ENCODE results near the gene OAS2.

The OAS2 gene

DNA sequence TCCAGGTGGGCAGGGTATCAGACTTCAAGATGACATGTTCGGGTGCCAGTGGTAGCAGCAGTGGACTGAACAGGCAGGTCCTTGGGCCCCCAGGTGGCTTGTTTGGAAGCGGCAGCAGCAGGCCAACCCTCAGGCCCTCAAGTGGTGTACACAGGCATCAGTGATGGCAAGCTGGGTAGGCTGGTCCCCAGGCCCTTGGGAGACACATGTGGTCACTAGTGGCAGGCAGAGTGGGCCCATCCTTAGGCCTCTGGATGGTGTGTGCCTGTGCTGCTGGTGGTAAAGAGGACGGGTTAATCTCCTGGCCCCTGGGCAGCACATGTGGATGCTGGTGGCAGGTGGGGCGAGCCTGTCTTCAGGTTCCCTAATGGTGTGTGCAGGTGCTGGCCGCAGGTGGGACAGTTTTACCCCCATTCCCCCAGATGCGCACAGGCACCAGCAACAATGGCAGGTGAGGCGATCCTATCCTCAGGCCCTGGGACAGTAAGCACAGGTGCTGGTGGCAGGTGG lies 8.0 kb downstream of the OAS2 start:
- DNase-seq, result no peak

DNA sequence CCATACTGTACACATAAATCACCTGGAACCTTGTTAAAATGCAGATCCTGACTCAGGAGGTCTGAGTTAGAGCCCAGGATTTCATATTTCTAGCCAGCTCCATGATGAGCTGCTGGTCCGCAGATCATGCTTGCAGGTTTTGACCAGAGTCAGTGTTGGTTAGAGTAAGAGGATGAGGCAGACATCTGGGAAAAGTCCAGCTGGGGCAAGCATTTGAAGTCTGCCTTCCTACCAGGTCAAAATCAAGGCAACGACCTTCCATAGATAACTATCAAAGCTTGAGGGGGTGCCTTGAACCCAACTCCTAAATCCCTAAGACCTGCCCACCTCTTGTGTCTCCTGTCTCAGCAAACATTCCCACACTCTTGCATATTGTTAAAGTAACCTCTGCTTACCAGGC lies 9.2 kb downstream of the OAS2 start:
- no peak for DNase-seq

DNA sequence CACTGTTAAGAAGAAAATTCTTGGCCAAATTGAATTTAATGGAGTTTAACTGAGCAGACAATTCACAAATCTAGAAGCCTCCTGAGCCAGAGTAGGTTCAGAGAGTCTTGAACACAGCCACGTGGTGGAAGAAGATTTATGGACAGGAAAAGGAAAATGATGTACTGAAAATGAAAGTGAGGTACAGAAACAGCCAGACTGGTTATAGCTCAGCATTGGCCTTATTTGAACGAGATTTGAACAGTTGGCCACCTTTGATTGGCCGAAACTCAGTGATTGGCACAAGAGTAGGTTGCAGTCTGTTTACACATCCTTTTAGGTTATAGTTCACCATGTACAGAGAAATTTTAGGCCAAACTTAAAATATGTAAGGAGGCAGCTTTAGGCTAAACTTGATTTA lies 9.9 kb downstream of the OAS2 start:
- DNase-seq, result peak; percentile 35 to 73 (median 52)

DNA sequence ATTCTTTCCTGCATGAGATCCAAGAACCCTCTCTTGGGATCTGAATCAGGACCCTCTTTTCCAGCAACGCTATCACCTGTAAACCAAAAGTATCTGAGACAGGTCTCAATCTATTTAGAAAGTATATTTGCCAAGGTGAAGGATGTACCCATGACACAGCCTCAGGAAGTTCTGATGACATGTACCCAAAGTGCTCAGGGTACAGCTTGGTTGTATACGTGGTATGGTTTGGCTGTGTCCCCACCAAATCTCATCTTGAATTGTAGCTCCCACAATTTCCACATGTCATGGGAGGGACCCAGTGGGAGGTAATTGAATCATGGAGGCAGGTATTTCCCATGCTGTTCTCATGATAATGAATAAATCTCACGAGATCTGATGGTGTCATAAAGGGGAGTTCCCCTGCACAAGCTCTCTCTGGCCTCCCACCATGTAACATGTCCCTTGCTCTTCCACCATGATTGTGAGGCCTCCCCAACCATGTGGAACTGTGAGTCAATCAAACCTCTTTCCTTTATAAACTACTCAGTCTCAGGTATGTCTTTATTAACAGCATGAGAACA lies 10.6 kb downstream of the OAS2 start:
- peak; percentile 82 to 92 (median 83) for DNase-seq

DNA sequence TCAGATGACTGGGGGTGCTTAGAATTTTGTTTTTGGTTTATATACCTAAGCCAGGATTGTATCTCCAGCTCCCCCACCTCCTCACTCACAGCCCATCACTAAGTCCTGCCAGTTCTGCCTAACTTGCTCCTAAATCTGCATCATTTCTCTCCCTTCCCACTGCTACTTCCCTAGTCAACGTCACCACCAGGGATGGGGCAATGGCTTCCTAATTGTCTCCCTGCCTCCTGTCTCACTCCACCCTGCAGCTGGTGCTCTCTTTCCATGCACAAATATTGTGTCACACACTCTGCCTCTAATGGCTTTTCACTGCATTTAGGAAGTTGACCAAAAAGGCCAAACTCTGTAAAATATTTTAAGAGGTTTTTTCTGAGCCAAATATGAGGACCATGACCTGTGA lies 11.5 kb downstream of the OAS2 start:
- peak; percentile 55 to 67 (median 57) for DNase-seq

DNA sequence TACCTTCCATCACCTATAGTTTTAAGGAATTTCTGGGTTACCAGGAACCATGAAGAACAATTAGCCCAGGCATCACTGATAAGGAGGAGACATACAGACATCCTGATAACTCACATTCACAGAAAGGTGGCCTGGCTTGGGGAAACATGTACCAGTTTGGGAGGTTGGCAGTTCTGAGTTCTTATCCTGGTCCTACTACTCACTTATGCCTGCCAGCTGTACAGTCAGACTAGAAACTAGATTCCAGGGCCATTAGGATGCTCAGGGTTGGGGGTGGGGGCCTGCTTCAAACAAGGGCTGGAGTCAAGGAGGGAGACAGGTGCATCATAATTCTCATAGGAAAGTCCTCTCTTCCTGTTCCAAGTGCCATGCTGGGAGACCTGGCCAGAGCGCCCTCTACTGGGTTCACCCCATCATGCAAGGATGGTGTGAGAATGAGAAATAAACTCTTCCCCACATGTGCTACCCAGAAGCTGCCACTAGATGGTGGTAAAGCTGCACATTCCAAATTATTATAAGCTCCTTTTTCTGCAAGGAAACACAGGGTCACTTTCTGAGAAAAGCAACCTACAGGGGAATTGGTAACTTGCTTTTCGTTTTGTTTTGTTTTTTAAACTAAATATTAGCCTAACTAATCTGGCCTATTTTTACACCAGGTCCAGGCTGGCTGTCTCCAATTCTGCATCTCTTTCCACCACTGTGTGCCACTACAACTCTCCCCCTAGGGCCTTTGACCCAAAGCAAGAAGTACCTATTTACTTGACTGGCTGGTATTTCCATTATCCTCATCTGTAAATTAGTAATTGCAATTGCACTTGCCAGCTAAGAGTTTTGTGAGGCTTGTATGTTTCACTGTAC lies 14.5 kb downstream of the OAS2 start:
- peak; percentile 79 to 84 (median 82) for DNase-seq

DNA sequence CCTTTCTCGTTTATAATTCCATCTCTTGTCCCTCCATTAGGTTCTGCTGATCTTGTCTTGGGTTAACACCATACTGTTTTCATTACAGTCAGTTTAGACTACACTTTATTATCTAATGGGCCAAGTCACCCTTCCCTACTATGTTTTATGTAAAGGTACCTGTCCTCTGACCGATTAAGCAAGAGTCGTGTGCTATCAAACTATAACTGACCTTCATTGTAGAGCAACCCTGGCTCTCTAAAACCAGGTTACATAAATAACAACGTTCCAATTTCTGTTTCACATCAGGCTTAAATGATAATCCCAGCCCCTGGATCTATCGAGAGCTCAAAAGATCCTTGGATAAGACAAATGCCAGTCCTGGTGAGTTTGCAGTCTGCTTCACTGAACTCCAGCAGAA lies 16.7 kb downstream of the OAS2 start:
- no peak for DNase-seq

DNA sequence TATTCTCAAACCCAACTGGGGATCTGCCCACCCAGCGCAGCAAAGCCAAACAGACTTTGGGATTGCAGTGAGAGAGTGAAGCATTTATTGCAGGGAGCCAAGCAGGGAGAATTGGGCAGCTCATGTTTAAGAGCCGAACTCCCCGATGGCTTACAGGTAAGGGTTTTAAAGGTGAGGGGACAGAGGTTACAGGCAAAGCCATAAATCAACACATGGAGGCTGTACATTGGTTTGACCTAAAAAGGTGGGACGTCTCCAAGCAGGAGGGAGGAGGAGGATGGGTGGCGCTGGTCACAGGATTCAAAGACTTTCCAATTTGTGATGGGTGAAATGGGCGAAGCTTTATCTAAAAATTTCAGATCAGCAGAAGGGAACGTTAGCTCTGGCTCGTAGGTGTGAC lies 18.2 kb downstream of the OAS2 start:
- DNase-seq, result no peak

DNA sequence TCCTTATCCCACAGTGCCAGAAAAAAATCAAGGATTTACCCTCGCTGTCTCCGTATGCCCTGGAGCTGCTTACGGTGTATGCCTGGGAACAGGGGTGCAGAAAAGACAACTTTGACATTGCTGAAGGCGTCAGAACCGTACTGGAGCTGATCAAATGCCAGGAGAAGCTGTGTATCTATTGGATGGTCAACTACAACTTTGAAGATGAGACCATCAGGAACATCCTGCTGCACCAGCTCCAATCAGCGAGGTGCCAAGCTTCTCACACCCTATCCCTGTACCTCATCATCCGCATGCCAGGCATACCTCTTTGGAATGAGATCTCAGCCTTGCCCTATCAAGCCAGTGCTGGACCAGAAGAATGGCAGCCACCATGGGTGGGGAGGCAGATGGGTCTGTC lies 19.2 kb downstream of the OAS2 start:
- no peak for DNase-seq

DNA sequence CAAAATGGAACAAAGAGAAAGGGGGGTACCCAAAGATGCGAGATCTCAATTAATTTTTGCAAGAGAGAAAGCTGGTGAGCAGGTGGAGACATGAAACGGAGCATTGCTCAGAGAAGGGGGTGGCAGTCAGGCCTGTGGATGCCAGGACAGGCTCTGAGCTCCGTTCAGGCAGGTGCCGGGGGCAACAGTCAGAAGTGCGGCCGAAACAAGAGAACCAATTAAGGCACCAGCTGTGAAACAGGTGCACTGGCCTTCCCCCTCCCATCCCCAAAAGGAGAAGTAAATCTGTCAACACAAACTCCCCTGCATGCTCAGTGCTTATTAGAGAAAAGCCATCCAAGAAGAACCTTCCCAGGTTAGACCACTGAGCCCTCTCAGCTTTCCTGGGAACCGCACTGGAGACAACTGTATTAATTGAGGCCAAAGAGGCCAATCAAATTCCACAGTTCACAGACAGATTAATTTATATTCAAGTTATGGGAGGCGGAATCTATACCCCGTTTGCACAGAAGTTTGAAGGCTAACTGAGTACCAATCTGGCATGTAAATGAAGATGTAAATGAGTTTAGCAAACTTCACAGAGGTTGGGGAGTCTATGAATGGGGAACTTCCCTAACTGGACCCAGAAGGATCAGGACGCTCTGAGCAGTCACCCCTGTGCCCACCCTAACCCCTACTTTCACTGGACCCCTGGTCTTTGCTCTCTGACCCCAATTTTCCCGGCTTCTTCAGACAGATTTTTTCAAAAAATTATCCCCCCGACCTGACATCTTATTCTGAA lies 20.9 kb downstream of the OAS2 start:
- no peak for DNase-seq

DNA sequence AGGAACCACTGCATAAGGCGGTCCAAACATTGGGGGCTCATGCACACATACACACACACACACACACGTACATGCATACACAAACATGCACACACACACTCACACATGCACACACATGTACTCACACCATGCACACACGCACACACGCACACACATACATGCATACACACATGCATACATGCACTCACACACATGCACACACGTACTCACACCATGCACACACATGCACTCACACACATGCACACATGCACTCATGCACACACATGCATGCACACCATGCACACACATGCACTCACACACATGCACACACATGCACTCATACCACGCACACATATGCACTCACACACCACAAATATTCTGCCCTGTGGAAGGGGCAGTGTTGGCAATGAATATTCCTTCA lies 22.1 kb downstream of the OAS2 start:
- no peak for DNase-seq

DNA sequence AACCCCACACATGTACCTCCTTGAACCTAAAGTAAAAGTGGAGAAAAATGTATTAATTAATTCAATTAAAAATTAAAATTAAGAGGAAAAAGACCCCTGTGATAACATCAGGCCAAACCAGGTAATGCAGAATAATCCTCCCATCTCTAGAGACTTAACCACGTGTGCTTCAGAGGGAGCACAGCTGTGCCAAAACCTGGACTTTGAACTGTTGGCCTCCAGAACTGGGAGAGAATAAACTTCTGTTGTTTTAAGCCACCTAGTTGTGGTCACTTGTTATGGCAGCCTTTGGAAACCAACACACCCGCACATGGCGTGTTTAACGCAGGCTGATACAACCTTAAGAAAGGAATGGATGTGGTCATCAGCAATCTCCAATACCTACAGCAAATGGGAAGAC lies 23.8 kb downstream of the OAS2 start:
- no peak for DNase-seq

DNA sequence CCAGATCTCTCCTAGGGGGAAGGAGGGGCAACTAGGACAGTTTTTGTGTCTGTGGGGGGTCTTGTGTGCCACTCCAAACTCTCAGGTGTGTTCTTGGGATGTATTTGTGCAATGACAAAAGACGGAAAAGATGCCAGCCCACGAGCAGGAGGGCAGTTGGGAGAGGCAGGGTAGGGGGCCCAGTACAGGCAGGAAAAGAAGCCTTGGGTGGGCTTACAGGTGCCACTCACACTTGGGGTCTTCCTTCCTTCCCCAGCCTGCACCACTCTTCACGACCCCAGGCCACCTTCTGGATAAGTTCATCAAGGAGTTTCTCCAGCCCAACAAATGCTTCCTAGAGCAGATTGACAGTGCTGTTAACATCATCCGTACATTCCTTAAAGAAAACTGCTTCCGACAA lies 24.4 kb downstream of the OAS2 start:
- DNase-seq, result no peak

DNA sequence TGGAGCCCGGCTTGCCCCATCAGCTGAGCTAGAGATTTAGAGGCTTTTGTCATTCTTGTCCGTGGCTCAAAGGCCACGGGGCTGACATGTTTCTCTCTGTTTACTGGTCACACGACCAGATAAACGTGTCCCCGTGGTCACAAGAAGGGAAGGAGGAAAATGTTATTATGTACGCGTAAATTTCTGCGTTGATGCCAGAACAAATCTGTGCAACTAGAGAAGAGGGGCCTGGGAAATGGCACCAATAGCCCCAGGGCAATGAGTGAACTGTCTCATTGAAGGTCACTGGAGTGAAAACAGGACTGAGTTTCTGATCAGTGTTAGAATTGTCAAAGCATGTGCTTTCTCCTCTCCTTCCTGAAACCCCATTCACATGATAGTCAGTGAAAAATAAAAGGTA lies 25.3 kb downstream of the OAS2 start:
- no peak for DNase-seq

DNA sequence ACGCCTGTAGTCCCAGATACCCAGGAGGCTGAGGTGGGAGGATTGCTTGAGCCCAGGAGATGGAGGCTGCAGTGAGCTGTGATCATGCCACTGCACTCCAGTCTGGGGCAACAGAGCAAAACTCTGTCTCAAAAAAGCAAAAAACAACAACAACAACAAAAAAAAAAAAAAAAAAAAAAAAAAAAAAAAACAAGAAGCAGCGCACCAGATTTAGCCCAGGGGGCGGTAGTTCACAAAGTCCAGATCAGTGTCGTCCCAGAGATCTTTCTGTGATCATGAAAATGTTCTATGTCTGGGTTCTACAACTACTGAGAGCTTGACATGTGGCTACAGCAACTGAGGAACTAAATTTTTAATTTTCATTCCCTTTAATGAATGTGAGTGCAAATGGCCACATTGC lies 27.4 kb downstream of the OAS2 start:
- DNase-seq, result no peak

DNA sequence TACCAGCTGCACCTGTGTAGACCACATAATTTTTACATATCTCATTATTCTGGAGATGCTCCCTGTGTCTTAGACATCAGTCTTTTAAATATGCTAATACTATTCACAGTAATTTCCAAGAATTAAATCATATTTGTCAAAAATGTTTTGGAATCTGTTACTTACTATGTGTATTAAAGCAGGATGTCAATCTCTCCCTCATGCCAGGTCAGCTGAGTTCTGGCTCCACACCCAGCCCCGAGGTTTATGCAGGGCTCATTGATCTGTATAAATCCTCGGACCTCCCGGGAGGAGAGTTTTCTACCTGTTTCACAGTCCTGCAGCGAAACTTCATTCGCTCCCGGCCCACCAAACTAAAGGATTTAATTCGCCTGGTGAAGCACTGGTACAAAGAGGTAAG lies 27.9 kb downstream of the OAS2 start:
- DNase-seq, result no peak

DNA sequence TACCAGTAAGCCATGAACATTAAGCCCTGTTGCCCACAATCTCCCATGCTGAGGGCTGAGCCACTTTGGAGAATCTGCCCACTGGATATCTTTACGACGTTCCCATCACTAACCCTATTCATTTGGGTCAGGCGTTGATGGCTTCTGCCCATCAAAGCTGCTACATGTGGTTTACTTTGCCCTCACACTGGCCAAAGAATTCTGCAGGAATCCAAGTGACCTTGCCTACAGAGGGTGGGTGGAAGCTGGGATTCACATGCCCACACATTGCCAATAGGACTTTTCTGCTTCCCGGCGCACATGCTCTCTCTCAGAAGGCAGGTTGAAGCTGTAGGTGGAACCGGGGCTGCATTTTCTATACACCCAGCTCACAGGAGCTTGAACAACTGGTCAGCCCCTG lies 28.3 kb downstream of the OAS2 start:
- DNase-seq, result no peak

DNA sequence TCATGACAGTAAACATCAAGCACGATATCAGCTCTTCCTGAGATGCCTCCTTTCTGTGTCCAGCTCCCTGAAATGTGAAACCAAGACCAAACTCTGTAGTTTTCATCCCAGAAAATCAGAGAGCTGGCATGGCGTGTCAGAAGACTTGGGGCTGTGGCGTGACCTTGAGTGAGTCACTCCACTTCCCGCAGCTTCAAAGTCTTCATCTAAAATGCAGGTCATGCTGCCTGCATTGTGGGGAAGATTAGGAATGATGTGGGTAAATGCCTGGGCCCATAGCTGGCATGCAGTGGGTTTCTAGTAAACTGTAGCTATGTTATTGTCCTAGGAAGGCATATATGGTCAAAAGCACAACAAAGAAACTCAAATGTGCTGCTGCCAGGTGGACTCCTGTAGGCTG lies 28.8 kb downstream of the OAS2 start:
- peak in 1 of 3 donors; percentile 24 for DNase-seq

DNA sequence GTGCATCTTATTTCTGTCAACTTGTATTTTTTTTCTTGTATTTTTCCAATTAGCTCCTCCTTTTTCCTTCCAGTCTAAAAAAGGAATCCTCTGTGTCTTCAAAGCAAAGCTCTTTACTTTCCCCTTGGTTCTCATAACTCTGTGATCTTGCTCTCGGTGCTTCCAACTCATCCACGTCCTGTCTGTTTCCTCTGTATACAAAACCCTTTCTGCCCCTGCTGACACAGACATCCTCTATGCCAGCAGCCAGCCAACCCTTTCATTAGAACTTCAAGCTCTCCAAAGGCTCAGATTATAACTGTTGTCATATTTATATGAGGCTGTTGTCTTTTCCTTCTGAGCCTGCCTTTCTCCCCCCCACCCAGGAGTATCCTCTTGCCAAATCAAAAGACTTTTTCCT lies 32.4 kb downstream of the OAS2 start:
- no peak for DNase-seq

DNA sequence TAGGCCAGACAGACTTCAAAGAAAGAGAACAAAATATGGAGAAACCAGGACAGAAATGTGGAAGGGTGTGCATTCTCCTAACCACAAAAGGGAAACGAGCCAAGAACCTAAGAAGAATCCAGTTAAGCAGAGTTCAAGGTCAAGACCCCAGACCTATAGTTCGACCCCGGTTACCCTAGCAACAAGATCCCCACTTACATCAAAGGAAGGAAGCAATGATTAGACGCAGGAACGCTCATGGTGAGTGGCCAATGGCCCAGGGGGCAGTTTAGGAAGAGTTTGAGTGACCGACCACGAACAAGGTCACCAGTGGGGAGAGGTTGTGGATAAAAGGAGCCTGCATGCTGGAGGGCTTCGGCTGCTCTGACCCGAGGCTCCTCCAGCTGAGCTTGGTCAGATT lies 36.2 kb downstream of the OAS2 start:
- DNase-seq, result no peak

DNA sequence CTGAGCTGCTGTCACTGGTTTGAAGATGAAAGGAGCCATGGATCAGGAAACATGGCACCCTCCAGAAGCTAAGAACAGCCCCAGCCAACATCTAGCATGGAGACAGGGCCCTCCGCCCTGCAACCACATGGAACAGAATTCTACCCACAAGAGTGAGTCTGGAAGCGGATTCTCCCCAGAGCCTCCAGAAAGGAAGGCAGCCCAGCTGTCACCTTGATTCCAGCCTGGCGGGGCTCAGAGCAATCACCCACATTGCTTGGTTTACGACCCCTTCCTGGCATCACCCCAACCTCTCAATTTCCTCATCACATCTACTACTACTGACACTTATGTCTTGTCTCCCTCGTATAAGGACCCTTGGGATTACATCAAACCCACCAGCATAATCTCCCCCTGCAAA lies 38.5 kb downstream of the OAS2 start:
- DNase-seq, result no peak

DNA sequence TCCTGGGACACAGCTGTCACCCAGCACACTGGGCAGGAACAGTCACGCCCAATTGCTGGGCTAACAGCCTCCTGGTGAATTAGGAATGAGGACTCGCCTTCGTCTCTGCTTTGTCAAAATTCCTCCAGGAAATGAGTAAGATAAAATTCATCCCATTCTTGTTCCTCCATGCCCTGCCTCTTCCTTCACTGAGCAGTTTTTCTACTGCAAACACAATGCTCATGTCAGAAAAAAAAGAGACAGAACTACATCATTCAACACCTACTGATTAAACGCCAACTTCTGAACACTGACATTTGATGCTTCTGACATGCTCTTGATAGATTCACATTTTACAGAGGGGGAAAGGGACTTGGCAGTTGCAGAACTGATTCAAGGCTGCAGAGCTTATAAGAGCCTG lies 40.7 kb downstream of the OAS2 start:
- no peak for DNase-seq

DNA sequence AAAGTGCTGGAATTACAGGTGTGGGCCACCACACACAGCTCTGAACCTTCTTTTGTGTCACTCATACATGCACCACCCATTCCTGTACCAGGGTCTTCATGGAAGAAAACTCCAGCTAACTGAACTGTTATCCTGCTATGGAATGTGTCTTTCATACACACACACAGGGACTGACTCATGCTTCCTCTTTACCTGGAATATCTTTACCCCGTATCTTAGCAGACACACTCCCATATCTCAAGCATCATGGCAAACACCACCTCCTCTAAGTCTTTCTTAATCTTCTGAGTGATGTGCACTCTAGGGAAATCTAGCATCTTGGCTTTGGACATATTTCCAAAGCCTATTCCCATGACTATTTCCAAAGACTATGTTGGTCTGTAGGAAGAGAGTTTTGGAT lies 43.2 kb downstream of the OAS2 start:
- DNase-seq, result no peak
